ENCODE measurements around the gene NEK3. TPM values are rescaled to one million over a fixed set of nuclear protein-coding genes. Genes with fewer than 3 reads are reported as not detected.
A peak's percentile ranks its signal among the peaks of the same experiment; 100 is the strongest.

The NEK3 gene
- polyA plus RNA-seq, 2 donors: 4.6 to 8.7 TPM

DNA sequence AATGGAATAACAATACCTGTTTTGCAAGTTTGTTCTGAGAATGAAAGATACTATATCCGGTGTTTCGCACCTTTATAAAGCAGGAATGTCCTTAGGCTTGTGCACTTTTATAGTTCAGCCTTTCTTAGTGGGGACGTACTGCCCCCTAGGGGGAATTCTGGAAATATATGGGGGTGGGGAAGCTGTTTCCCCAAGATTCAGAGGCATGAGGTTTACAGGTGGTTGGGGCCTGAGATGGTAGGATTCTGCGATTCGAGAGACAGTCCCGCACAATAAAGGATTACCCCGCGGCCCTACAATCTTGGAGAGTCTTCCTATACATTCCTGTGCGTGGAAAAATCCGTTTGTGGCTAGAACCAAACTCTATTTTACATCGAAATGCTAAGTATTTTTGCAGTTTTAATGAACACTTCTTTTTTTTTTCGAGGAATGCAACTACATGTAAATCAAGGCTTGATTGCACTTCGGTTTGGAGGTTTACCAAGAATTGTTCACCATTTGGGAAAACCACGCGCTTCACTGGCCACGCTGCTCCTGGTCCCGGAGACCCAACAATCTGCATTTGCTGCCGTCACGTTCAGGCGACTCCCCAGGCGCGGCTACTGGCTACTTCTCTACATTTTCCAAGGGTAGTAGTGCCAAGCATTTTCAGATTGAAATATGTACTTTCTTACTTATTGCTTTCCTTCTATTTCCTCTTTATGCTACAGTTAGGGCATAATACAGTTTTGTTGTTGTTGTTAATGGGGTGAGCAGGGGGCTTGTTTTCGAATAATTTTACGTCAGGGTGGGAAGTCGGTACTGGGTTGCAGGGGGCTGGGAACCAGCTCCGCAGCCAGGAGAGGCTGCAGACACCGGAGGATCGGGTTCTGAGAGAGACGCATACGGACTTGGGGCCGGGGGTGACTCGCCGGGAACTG, 31.4 kb downstream of the NEK3 start:
- Histone ChIP-seq H3K4me1 (ENCODE audit: control insufficient read depth in 2 of 2, insufficient read depth in 2 of 2, low read length in 1 of 2) (no peaks in the 10 kb centered on the region), H3K36me3 (ENCODE audit: control insufficient read depth in 2 of 2, insufficient read depth in 2 of 2, low read length in 1 of 2) (peaks cover 0 to 4% of the 10 kb centered on the region in 2 donors), H3K9me3 (ENCODE audit: control insufficient read depth in 2 of 2, insufficient read depth in 1 of 2, low read depth in 1 of 2, low read length in 1 of 2) (no peaks in the 10 kb centered on the region), H3K4me3 (ENCODE audit: low read depth in 1 of 2, low read length in 2 of 2) (peak overlapping the region; percentile 70), H3K27me3 (ENCODE audit: control insufficient read depth in 1 of 2, insufficient read depth in 2 of 2, low read length in 2 of 2) (no peaks in the 10 kb centered on the region), H3K27ac (ENCODE audit: low read depth in 2 of 2, low read length in 1 of 2) (no peak overlapping the region)
- WGBS, 2 donors: 1% methylated on average over 33 of the region's 33 CpGs

- Histone ChIP-seq H3K27me3 (ENCODE audit: control insufficient read depth in 1 of 2, insufficient read depth in 2 of 2, low read length in 2 of 2) (no peaks in the 10 kb centered on the region), H3K9me3 (ENCODE audit: control insufficient read depth in 2 of 2, insufficient read depth in 1 of 2, low read depth in 1 of 2, low read length in 1 of 2) (no peaks in the 10 kb centered on the region), H3K27ac (ENCODE audit: low read depth in 2 of 2, low read length in 1 of 2) (no peak overlapping the region), H3K4me3 (ENCODE audit: low read depth in 1 of 2, low read length in 2 of 2) (peak overlapping the region in 1 of 2 donors; percentile 70), H3K4me1 (ENCODE audit: control insufficient read depth in 2 of 2, insufficient read depth in 2 of 2, low read length in 1 of 2) (no peaks in the 10 kb centered on the region), H3K36me3 (ENCODE audit: control insufficient read depth in 2 of 2, insufficient read depth in 2 of 2, low read length in 1 of 2) (peaks cover 0 to 4% of the 10 kb centered on the region in 2 donors)
- WGBS, 2 donors: 32 to 34% methylated on average over 6 of the region's 6 CpGs
These were observed 32.0 kb downstream of the NEK3 start for GRCh38 chr13:52127378-52127777.

- Histone ChIP-seq H3K4me3 (ENCODE audit: low read depth in 1 of 2, low read length in 2 of 2) (no peak overlapping the region), H3K27ac (ENCODE audit: low read depth in 2 of 2, low read length in 1 of 2) (no peak overlapping the region), H3K9me3 (ENCODE audit: control insufficient read depth in 2 of 2, insufficient read depth in 1 of 2, low read depth in 1 of 2, low read length in 1 of 2) (no peaks in the 10 kb centered on the region), H3K4me1 (ENCODE audit: control insufficient read depth in 2 of 2, insufficient read depth in 2 of 2, low read length in 1 of 2) (no peaks in the 10 kb centered on the region), H3K36me3 (ENCODE audit: control insufficient read depth in 2 of 2, insufficient read depth in 2 of 2, low read length in 1 of 2) (no peaks in the 10 kb centered on the region), H3K27me3 (ENCODE audit: control insufficient read depth in 1 of 2, insufficient read depth in 2 of 2, low read length in 2 of 2) (no peaks in the 10 kb centered on the region)
- 90 to 94% methylated on average over 3 of the region's 3 CpGs for WGBS, 2 donors
These were observed 33.9 kb downstream of the NEK3 start for GRCh38 chr13:52125547-52125946.

DNA sequence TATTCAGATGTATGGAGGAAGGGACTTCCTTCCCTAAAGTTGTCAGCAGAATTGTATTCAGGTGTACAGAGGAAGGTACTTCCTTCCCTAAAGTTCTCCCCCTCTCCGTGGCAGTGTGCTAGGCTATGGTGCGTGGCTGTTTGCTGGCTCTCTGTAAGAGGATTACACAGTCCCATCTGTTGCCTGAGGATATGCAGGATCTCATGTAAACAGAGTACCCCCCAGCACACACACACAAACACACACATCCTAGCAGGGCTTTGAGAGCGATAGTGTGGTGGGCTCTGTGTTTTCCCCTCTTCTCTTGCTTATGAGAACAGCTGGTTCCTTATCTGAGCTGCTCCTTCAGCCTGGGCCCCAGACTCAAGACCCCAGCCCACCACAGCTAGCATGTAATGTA, 40.8 kb downstream of the NEK3 start:
- 63 to 68% methylated on average over 3 of the region's 3 CpGs for WGBS, 2 donors
- H3K4me1 ChIP-seq (ENCODE audit: control insufficient read depth in 2 of 2, insufficient read depth in 2 of 2, low read length in 1 of 2): no peaks in the 10 kb centered on the region
- no peak overlapping the region for H3K4me3 ChIP-seq (ENCODE audit: low read depth in 1 of 2, low read length in 2 of 2)
- H3K27ac ChIP-seq (ENCODE audit: low read depth in 2 of 2, low read length in 1 of 2): no peak overlapping the region
- H3K9me3 ChIP-seq (ENCODE audit: control insufficient read depth in 2 of 2, insufficient read depth in 1 of 2, low read depth in 1 of 2, low read length in 1 of 2): no peaks in the 10 kb centered on the region
- no peaks in the 10 kb centered on the region for H3K27me3 ChIP-seq (ENCODE audit: control insufficient read depth in 1 of 2, insufficient read depth in 2 of 2, low read length in 2 of 2)
- no peaks in the 10 kb centered on the region for H3K36me3 ChIP-seq (ENCODE audit: control insufficient read depth in 2 of 2, insufficient read depth in 2 of 2, low read length in 1 of 2)

DNA sequence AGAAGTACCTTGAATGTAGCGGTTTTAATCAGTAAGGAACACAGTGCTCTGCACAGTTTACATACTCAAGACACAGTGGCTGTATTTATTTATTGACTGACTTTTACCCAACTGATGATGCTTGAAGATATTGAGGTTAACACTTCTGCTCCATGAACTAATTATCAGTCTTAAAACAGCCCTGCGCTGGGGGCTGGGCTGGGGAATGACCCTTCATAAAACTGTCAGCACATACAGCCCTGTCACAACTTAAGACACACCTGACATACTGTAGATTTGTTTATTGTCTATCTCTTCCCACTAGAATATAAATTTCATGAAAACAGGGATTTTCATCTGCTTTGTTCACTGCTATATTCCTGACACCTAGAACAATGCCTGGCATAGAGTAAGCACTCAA, 41.3 kb downstream of the NEK3 start:
- no peaks in the 10 kb centered on the region for H3K4me1 ChIP-seq (ENCODE audit: control insufficient read depth in 2 of 2, insufficient read depth in 2 of 2, low read length in 1 of 2)
- 94 to 98% methylated on average over 2 of the region's 2 CpGs for WGBS, 2 donors
- no peak overlapping the region for H3K27ac ChIP-seq (ENCODE audit: low read depth in 2 of 2, low read length in 1 of 2)
- H3K4me3 ChIP-seq (ENCODE audit: low read depth in 1 of 2, low read length in 2 of 2): no peak overlapping the region
- no peaks in the 10 kb centered on the region for H3K9me3 ChIP-seq (ENCODE audit: control insufficient read depth in 2 of 2, insufficient read depth in 1 of 2, low read depth in 1 of 2, low read length in 1 of 2)
- H3K27me3 ChIP-seq (ENCODE audit: control insufficient read depth in 1 of 2, insufficient read depth in 2 of 2, low read length in 2 of 2): no peaks in the 10 kb centered on the region
- H3K36me3 ChIP-seq (ENCODE audit: control insufficient read depth in 2 of 2, insufficient read depth in 2 of 2, low read length in 1 of 2): no peaks in the 10 kb centered on the region

GRCh38 chr13:52112591-52112990, 46.8 kb downstream of the NEK3 start:
- Histone ChIP-seq H3K4me3 (ENCODE audit: low read depth in 1 of 2, low read length in 2 of 2) (no peak overlapping the region), H3K36me3 (ENCODE audit: control insufficient read depth in 2 of 2, insufficient read depth in 2 of 2, low read length in 1 of 2) (no peaks in the 10 kb centered on the region), H3K27ac (ENCODE audit: low read depth in 2 of 2, low read length in 1 of 2) (no peak overlapping the region), H3K4me1 (ENCODE audit: control insufficient read depth in 2 of 2, insufficient read depth in 2 of 2, low read length in 1 of 2) (no peaks in the 10 kb centered on the region), H3K27me3 (ENCODE audit: control insufficient read depth in 1 of 2, insufficient read depth in 2 of 2, low read length in 2 of 2) (no peaks in the 10 kb centered on the region), H3K9me3 (ENCODE audit: control insufficient read depth in 2 of 2, insufficient read depth in 1 of 2, low read depth in 1 of 2, low read length in 1 of 2) (no peaks in the 10 kb centered on the region)
- WGBS, 2 donors: 46 to 56% methylated on average over 1 of the region's 1 CpG

DNA sequence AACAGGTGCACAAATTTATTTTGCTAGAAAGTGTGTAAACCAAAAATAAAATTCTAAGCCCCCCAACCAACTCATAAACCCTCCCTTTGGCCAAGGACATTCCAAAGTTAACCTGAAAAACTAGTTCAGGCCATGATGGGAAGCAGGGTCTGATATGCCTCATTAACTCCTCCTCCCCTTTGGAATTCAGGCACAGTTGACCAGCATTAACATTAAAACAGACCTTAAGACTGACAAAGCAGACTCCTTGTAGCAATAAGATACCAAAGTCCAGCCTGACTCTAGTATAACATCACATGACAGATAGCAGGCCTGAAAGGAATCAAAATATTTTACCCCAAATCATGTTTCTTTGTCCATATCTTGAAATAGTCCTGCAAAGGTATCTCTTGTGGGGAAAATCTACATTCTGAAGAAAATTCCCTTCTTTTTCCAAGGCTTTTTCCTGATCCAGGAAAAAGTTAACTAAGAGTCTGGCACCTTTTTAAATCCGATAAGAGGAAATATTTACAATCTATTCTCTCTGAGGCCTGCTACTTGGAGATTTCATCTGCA, 50.2 kb downstream of the NEK3 start:
- no peak overlapping the region for H3K4me3 ChIP-seq (ENCODE audit: low read depth in 1 of 2, low read length in 2 of 2)
- no peaks in the 10 kb centered on the region for H3K27me3 ChIP-seq (ENCODE audit: control insufficient read depth in 1 of 2, insufficient read depth in 2 of 2, low read length in 2 of 2)
- no peak overlapping the region for H3K27ac ChIP-seq (ENCODE audit: low read depth in 2 of 2, low read length in 1 of 2)
- WGBS, 2 donors: 88 to 90% methylated on average over 1 of the region's 1 CpG
- H3K36me3 ChIP-seq (ENCODE audit: control insufficient read depth in 2 of 2, insufficient read depth in 2 of 2, low read length in 1 of 2): no peaks in the 10 kb centered on the region
- H3K9me3 ChIP-seq (ENCODE audit: control insufficient read depth in 2 of 2, insufficient read depth in 1 of 2, low read depth in 1 of 2, low read length in 1 of 2): no peaks in the 10 kb centered on the region
- no peaks in the 10 kb centered on the region for H3K4me1 ChIP-seq (ENCODE audit: control insufficient read depth in 2 of 2, insufficient read depth in 2 of 2, low read length in 1 of 2)

GRCh38 chr13:52105841-52106240, 53.6 kb downstream of the NEK3 start:
- WGBS, 2 donors: 75 to 87% methylated on average over 1 of the region's 1 CpG
- Histone ChIP-seq H3K9me3 (ENCODE audit: control insufficient read depth in 2 of 2, insufficient read depth in 1 of 2, low read depth in 1 of 2, low read length in 1 of 2) (no peaks in the 10 kb centered on the region), H3K4me3 (ENCODE audit: low read depth in 1 of 2, low read length in 2 of 2) (no peak overlapping the region), H3K27me3 (ENCODE audit: control insufficient read depth in 1 of 2, insufficient read depth in 2 of 2, low read length in 2 of 2) (no peaks in the 10 kb centered on the region), H3K36me3 (ENCODE audit: control insufficient read depth in 2 of 2, insufficient read depth in 2 of 2, low read length in 1 of 2) (no peaks in the 10 kb centered on the region), H3K4me1 (ENCODE audit: control insufficient read depth in 2 of 2, insufficient read depth in 2 of 2, low read length in 1 of 2) (no peaks in the 10 kb centered on the region), H3K27ac (ENCODE audit: low read depth in 2 of 2, low read length in 1 of 2) (no peak overlapping the region)

DNA sequence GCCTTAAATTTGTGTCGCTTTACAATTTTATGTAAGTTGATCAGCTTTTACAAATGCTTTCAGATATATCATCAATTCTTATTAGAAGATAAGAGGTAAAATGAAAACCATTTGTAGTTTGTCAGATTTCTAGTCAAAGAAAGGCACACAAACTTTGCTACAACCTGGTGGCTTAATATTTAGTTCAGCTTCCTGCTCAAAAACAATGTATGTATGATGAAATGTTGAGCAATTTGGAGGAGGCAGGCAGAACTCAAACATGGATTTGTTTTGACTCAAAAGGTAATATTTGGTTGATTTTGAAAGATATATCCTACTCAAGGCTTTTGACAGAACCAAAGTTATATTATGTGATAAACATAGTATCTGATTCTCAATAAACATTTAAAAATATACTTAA, 54.8 kb downstream of the NEK3 start:
- no peaks in the 10 kb centered on the region for H3K27me3 ChIP-seq (ENCODE audit: control insufficient read depth in 1 of 2, insufficient read depth in 2 of 2, low read length in 2 of 2)
- H3K9me3 ChIP-seq (ENCODE audit: control insufficient read depth in 2 of 2, insufficient read depth in 1 of 2, low read depth in 1 of 2, low read length in 1 of 2): no peaks in the 10 kb centered on the region
- WGBS, 2 donors: 90 to 94% methylated on average over 1 of the region's 1 CpG
- H3K27ac ChIP-seq (ENCODE audit: low read depth in 2 of 2, low read length in 1 of 2): no peak overlapping the region
- no peaks in the 10 kb centered on the region for H3K36me3 ChIP-seq (ENCODE audit: control insufficient read depth in 2 of 2, insufficient read depth in 2 of 2, low read length in 1 of 2)
- no peaks in the 10 kb centered on the region for H3K4me1 ChIP-seq (ENCODE audit: control insufficient read depth in 2 of 2, insufficient read depth in 2 of 2, low read length in 1 of 2)
- no peak overlapping the region for H3K4me3 ChIP-seq (ENCODE audit: low read depth in 1 of 2, low read length in 2 of 2)

DNA sequence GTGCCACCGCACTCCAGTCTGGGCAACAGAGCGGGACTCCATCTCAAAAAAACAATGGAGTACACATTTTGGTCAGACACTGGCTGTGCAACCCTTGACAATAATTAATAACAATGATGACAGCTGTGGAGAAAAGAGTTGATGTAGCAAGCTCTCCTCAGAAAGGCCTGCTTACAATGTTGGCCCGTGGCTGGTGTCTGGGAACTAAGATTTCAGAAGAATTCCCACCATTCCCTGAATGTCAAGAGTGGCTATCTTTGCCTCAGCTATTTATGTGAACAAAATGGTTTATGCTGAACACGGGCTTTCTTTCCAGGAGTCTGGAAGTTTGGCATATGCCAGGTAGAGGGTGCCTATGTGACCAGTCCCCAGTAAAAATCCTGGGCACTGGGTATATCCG, 56.0 kb downstream of the NEK3 start:
- Histone ChIP-seq H3K27me3 (ENCODE audit: control insufficient read depth in 1 of 2, insufficient read depth in 2 of 2, low read length in 2 of 2) (no peaks in the 10 kb centered on the region), H3K4me1 (ENCODE audit: control insufficient read depth in 2 of 2, insufficient read depth in 2 of 2, low read length in 1 of 2) (no peaks in the 10 kb centered on the region), H3K9me3 (ENCODE audit: control insufficient read depth in 2 of 2, insufficient read depth in 1 of 2, low read depth in 1 of 2, low read length in 1 of 2) (no peaks in the 10 kb centered on the region), H3K4me3 (ENCODE audit: low read depth in 1 of 2, low read length in 2 of 2) (no peak overlapping the region), H3K27ac (ENCODE audit: low read depth in 2 of 2, low read length in 1 of 2) (no peak overlapping the region), H3K36me3 (ENCODE audit: control insufficient read depth in 2 of 2, insufficient read depth in 2 of 2, low read length in 1 of 2) (no peaks in the 10 kb centered on the region)
- WGBS, 2 donors: 86 to 90% methylated on average over 5 of the region's 5 CpGs

All from esophagus (tissue), 2 donors.